HFF-Myc (cell line): ENCODE data around the gene CD2AP.

Experiments used
- DNase-seq: peaks from one replicate; pipeline ENCODE4 v3.0.0-alpha.2; 2011; ENCODE audit warnings: low read depth; ENCODE audit errors: extremely low read depth
- H3K4me3 ChIP-seq: replicated peaks from 2 replicates; pipeline ENCODE4 v1.5.1; 2011; ENCODE audit warnings: low read depth, mild to moderate bottlenecking, control low read depth, low read length
- TF ChIP-seq, protein P1 (sequence below): IDR thresholded peaks from 2 replicates; pipeline ENCODE4 v1.5.1; 2012; ENCODE audit warnings: mild to moderate bottlenecking, low read depth, low read length, control low read depth; ENCODE audit errors: missing control alignments

Gene CD2AP

DNA sequence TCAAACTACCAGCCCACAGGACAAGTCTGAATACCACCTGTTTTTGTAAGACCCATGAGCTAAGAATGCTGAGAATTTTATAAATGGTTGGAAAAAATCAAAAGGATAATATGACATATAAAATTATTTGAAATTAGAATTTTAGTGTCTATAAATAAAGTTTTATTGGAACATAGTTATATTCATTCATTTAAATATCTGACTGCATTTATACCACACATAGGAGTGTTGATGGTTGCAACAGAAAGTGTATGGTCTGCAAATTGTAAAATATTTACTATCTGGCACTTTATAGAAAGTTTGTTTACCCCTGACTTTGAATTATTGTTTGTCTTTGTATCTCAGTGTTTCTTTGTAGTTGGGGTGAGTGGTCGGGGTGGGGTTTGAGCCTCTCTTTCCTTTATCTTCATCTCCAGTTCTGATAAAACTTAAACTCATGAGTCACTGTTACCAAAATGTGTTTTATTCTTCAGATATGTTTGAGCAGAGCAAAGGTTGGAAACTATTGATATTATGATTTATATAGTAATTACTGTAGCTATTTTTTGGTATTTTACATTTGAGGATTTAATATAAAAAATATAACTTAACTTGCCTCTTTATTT lies 55.5 kb downstream of the CD2AP start:
- H3K4me3 ChIP-seq = no peak overlapping the region
- DNase-seq = no peak
- TF ChIP-seq, protein P1, sequence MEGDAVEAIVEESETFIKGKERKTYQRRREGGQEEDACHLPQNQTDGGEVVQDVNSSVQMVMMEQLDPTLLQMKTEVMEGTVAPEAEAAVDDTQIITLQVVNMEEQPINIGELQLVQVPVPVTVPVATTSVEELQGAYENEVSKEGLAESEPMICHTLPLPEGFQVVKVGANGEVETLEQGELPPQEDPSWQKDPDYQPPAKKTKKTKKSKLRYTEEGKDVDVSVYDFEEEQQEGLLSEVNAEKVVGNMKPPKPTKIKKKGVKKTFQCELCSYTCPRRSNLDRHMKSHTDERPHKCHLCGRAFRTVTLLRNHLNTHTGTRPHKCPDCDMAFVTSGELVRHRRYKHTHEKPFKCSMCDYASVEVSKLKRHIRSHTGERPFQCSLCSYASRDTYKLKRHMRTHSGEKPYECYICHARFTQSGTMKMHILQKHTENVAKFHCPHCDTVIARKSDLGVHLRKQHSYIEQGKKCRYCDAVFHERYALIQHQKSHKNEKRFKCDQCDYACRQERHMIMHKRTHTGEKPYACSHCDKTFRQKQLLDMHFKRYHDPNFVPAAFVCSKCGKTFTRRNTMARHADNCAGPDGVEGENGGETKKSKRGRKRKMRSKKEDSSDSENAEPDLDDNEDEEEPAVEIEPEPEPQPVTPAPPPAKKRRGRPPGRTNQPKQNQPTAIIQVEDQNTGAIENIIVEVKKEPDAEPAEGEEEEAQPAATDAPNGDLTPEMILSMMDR = no peak

DNA sequence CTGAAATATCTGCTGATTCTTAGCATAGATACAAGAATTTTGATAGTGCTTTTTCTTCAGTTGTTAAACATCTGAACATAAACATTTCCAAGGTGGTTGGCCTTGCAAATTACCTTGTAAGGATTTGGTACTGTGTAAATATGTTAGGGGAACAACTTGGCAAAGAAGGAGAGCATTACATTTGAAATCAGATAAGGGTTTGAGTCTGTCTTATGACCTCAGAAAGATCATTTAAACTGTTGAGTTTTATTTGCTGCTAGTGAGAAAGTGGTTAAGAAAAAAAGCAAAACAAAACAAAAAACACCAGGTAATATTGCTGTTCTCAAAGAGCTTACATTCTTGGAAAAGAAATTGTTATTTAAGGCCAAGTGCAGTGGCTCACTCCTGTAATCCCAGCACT lies 56.5 kb downstream of the CD2AP start:
- TF ChIP-seq, protein P1 = no peak
- DNase-seq = no peak
- H3K4me3 ChIP-seq = no peak overlapping the region

DNA sequence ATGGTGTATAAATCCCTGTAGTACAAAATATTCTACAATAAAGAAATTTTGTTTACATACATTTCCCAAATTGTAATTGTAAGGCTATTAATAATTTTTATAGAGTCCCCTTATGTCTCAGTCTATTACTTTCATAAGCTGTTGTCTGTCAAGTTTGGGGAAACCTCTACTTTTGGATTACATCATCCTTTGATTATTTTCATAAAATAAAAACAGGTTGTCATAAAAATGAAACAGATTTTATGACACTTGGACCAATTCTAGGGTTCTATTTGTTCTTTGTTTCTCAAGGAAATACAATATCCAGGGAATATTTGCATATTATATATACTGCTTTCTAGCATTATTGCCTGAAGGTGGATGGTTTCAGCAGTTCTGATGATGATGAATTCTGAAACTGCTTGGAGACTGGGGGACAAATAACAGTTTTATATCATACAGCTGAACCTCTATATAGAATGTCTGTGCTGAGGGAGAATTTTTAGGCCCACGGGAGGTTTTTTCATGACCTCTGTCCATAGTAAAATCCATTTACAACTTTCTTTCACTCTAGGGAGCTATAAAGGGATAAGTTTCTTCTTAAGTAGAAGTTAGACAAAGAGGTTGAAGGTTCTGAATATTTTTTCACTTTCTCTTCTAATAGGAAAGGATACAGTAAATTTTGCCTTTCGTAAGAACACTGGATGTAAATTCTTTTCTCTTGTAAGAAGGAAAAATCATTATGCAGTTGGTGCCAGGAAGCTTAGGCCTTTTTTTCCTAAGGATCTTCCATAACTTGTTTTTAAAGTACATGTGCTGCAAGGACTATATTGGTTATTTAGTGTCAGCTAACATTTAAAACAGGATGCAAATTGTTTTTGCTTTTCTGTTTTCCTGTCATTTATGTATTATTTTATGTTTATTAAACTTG lies 58.0 kb downstream of the CD2AP start:
- H3K4me3 ChIP-seq = no peak overlapping the region
- TF ChIP-seq, protein P1 = no peak
- no peak for DNase-seq

DNA sequence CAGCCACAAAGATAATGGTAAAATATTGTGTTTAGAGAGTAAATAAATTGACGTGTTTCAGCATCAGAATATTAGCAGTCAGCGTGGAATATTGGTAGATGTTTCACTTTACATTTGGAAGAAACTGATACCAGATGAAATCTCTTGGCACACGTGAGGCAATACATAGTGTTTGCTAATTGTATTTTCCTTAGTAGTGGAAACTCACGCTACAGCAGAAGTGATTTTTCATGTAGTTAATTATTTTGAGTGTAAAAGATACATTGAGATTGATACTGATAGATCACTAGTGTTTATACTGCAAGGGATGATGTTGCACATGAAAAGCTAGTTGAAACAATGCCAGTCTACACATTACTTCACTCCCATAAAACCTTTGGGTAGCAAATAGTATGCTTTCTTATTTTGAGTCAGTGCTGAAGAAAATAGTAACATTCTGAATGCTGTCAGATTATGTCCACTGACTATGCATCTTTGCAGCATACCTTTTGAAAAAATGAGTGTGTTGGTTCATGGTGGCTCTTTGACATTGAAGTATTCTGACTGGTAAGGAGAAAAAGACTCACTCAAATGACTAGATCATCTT lies 59.3 kb downstream of the CD2AP start:
- TF ChIP-seq, protein P1 = no peak
- no peak overlapping the region for H3K4me3 ChIP-seq
- no peak for DNase-seq

DNA sequence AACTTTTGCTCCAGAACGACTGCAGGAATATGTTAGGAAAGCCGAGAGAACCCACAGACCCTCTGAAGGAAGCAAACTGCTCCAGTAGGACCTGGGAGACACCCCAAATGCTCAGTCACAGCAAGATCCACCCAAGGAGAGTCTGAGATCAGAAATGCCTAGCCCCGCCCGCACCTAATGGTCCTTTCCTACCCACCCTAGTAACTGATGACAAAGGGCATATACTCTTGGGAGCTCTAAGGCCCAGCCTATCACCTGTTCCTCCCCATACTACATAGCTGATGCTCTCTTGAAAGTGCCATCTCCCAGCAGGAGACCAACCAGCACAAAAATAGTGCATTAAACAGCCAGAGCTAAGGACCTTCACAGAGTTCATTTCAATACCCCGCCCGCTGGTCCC lies 67.6 kb downstream of the CD2AP start:
- no peak for DNase-seq
- TF ChIP-seq, protein P1 = no peak

DNA sequence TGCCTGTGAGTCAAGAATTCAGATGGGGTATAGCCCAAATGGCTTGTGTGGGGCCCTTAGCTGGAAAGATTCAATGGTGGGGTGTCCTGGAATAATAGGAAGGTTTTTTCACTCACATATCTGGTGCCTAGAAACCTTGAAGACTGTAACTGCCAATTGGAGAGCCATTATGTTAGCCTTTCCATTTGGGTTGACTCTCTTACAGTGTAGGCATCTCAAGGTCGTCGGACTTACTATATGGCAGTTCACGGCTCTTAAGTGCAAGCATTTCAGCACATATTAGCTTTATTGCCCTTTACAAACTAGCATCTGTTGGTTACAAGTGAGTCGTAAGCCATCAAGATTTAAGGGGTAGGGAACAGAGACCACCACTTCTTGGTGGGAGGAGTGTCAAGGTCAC lies 74.1 kb downstream of the CD2AP start:
- no peak for DNase-seq
- H3K4me3 ChIP-seq = no peak overlapping the region
- TF ChIP-seq, protein P1 = no peak

More for the DNA sequence above, 67.6 kb downstream of the CD2AP start:
- no peak overlapping the region for H3K4me3 ChIP-seq
